H1 (cell line): ENCODE measurements around the gene GTF2H1. TPM values are rescaled to one million over a fixed set of nuclear protein-coding genes. Genes with fewer than 3 reads are reported as not detected.

Source experiments
- CTCF ChIA-PET: fragments of 300-600 bp; sonication (Branson Sonifier 250); formaldehyde crosslinking; loops from one replicate; lab custom pipeline; 2021; ENCODE audit not compliant: partially characterized antibody; lab: Charles Lee
- POLR2A ChIA-PET: fragments of 300-600 bp; sonication (Branson Sonifier 250); formaldehyde crosslinking; loops from one replicate; lab custom pipeline; 2021; ENCODE audit warnings: inconsistent platforms; ENCODE audit not compliant: partially characterized antibody; lab: Charles Lee
- DNase-seq, 2 experiments: peaks; one replicate each; pipeline versions ENCODE4 v3.0.0 to v3.0.0-alpha.2; 2010 to 2022; ENCODE audit warnings: low spot score in 2 of 2, low read depth in 1 of 2, mixed read lengths in 1 of 2
- FAIRE-seq: peaks from 2 replicates; lab custom pipeline; 2011; peaks lifted over from hg19 to GRCh38; lab: Jason Lieb, UNC
- H2AFZ ChIP-seq: 2 replicates; pipeline ENCODE4 v1.8.1; 2012; ENCODE audit warnings: low read length, inconsistent platforms
- H2AK5ac ChIP-seq: 2 replicates; pipeline ENCODE4 v1.6.1; 2013; ENCODE audit warnings: low read depth, low read length
- H2BK120ac ChIP-seq: replicated peaks from 2 replicates; pipeline ENCODE3; 2013; ENCODE audit warnings: low read depth, low read length, inconsistent platforms
- H2BK12ac ChIP-seq: 2 replicates; pipeline ENCODE4 v1.6.1; 2013; ENCODE audit warnings: low read depth, low read length
- H2BK15ac ChIP-seq: 2 replicates; pipeline ENCODE4 v1.6.1; 2013; ENCODE audit warnings: low read length
- H2BK20ac ChIP-seq: 2 replicates; pipeline ENCODE4 v1.6.1; 2013; ENCODE audit warnings: low read length
- H2BK5ac ChIP-seq: 2 replicates; pipeline ENCODE4 v1.6.1; 2013; ENCODE audit warnings: low read depth, low read length
- H3K14ac ChIP-seq: 2 replicates; pipeline ENCODE4 v1.6.1; 2013; ENCODE audit warnings: inconsistent platforms; ENCODE audit not compliant: insufficient read length
- H3K18ac ChIP-seq: 2 replicates; pipeline ENCODE4 v1.6.1; 2013; ENCODE audit warnings: low read length; ENCODE audit errors: extremely low read depth
- H3K23ac ChIP-seq: 2 replicates; pipeline ENCODE4 v1.6.1; 2013; ENCODE audit warnings: inconsistent platforms; ENCODE audit not compliant: insufficient read length
- H3K23me2 ChIP-seq: 2 replicates; pipeline ENCODE4 v1.6.1; 2013; ENCODE audit warnings: low read depth, low read length
- H3K27ac ChIP-seq: 2 replicates; pipeline ENCODE4 v1.6.1; 2011; ENCODE audit warnings: low read depth, low read length, inconsistent platforms
- H3K27me3 ChIP-seq, 4 experiments: replicated peaks in 1 of 4; 1 replicate in 1 of 4; 2 replicates in 3 of 4; pipeline versions ENCODE4 v1.6.1 to v1.8.1; 2011 to 2013; ENCODE audit warnings: low read length in 3 of 4, mild to moderate bottlenecking in 3 of 4, inconsistent platforms in 2 of 4, mixed read lengths in 2 of 4, moderate library complexity in 1 of 4; ENCODE audit not compliant: control insufficient read depth in 3 of 4, insufficient read depth in 3 of 4; ENCODE audit errors: extremely low read depth in 1 of 4
- H3K36me3 ChIP-seq, 4 experiments: 2 replicates each; pipeline versions ENCODE4 v1.6.1 to v1.8.1; 2011 to 2013; ENCODE audit warnings: mild to moderate bottlenecking in 4 of 4, low read length in 3 of 4, moderate library complexity in 2 of 4, control low read depth in 1 of 4, inconsistent platforms in 1 of 4; ENCODE audit not compliant: insufficient read depth in 4 of 4, control insufficient read depth in 2 of 4
- H3K4ac ChIP-seq: replicated peaks from 2 replicates; pipeline ENCODE3; 2013; ENCODE audit warnings: low read length, low read depth, mixed read lengths, inconsistent platforms; ENCODE audit not compliant: insufficient read length
- H3K4me1 ChIP-seq, 4 experiments: replicated peaks in 1 of 4; 1 replicate in 1 of 4; 2 replicates in 3 of 4; pipeline versions ENCODE4 v1.6.1 to v1.8.1; 2011 to 2013; ENCODE audit warnings: low read length in 3 of 4, inconsistent platforms in 2 of 4, mixed read lengths in 1 of 4; ENCODE audit not compliant: insufficient read depth in 4 of 4, control insufficient read depth in 3 of 4
- H3K4me2 ChIP-seq, 2 experiments: 2 replicates each; pipeline versions ENCODE4 v1.6.1 to v1.8.1; 2011 to 2013; ENCODE audit warnings: low read depth in 2 of 2, low read length in 2 of 2, control low read depth in 1 of 2, inconsistent platforms in 1 of 2, mild to moderate bottlenecking in 1 of 2; ENCODE audit not compliant: insufficient read depth in 1 of 2
- H3K4me3 ChIP-seq, 4 experiments: fragments of 200-600, 300-600 bp in 1 of 4; sonication (generic), shearing (Covaris generic), sonication (Bioruptor Twin) in 1 of 4; 2 replicates each; pipeline versions ENCODE4 v1.5.1 to v1.8.1; 2011 to 2016; ENCODE audit warnings: low read length in 4 of 4, low read depth in 3 of 4, control low read depth in 2 of 4, inconsistent platforms in 2 of 4, mild to moderate bottlenecking in 2 of 4, mixed read lengths in 1 of 4, moderate library complexity in 1 of 4; ENCODE audit not compliant: insufficient read depth in 2 of 4; ENCODE audit errors: extremely low read depth in 1 of 4
- H3K56ac ChIP-seq: replicated peaks from 2 replicates; pipeline ENCODE3; 2013; ENCODE audit warnings: low read depth, mild to moderate bottlenecking, mixed read lengths, low read length, inconsistent platforms; ENCODE audit not compliant: insufficient read length
- H3K79me1 ChIP-seq: 2 replicates; pipeline ENCODE4 v1.6.1; 2013; ENCODE audit warnings: low read depth, low read length, control low read depth
- H3K79me2 ChIP-seq, 2 experiments: 2 replicates each; pipeline versions ENCODE4 v1.6.1 to v1.8.1; 2012 to 2013; ENCODE audit warnings: low read length in 2 of 2, mild to moderate bottlenecking in 2 of 2, inconsistent platforms in 1 of 2; ENCODE audit not compliant: insufficient read depth in 2 of 2, control insufficient read depth in 1 of 2
- H3K9ac ChIP-seq, 4 experiments: replicated peaks in 1 of 4; 1 replicate in 1 of 4; 2 replicates in 3 of 4; pipeline versions ENCODE4 v1.6.1 to v1.8.1; 2011 to 2013; ENCODE audit warnings: low read depth in 3 of 4, low read length in 3 of 4, control low read depth in 2 of 4, mild to moderate bottlenecking in 2 of 4, moderate library complexity in 2 of 4, inconsistent platforms in 1 of 4; ENCODE audit errors: extremely low read depth in 1 of 4
- H3K9me3 ChIP-seq, 2 experiments: 2 replicates each; pipeline versions ENCODE4 v1.6.1 to v1.8.1; 2012 to 2013; ENCODE audit warnings: mild to moderate bottlenecking in 2 of 2, moderate library complexity in 2 of 2, control low read depth in 1 of 2, inconsistent platforms in 1 of 2, low read depth in 1 of 2, low read length in 1 of 2, mixed read lengths in 1 of 2; ENCODE audit not compliant: insufficient read depth in 2 of 2
- H4K20me1 ChIP-seq, 2 experiments: replicated peaks in 1 of 2; 2 replicates each; pipeline versions ENCODE3 to v1.8.1; 2011 to 2013; ENCODE audit warnings: inconsistent platforms in 2 of 2, low read length in 2 of 2, mild to moderate bottlenecking in 1 of 2; ENCODE audit not compliant: insufficient read depth in 2 of 2, control insufficient read depth in 1 of 2
- H4K5ac ChIP-seq: 2 replicates; pipeline ENCODE4 v1.6.1; 2013; ENCODE audit warnings: low read length, low read depth, mixed read lengths, inconsistent platforms; ENCODE audit not compliant: insufficient read length
- H4K8ac ChIP-seq: 2 replicates; pipeline ENCODE4 v1.8.0; 2013; ENCODE audit warnings: mild to moderate bottlenecking, moderate library complexity, low read length, inconsistent platforms; ENCODE audit not compliant: insufficient read depth; ENCODE audit errors: extremely low read depth
- H4K91ac ChIP-seq: replicated peaks from 2 replicates; pipeline ENCODE3; 2013; ENCODE audit warnings: low read length, mixed read lengths, inconsistent platforms; ENCODE audit not compliant: insufficient read length
- ASH2L ChIP-seq: fragments of 200-600, 300-600 bp; sonication (generic); IDR thresholded peaks from one replicate; pipeline ENCODE4 v1.7.1; 2017; ENCODE audit warnings: low read length
- BRCA1 ChIP-seq: IDR thresholded peaks from 2 replicates; pipeline ENCODE4 v1.6.1; 2012; ENCODE audit warnings: low read depth, low read length, improper control_type of control experiment
- CEBPB ChIP-seq: IDR thresholded peaks from 2 replicates; pipeline ENCODE4 v1.6.1; 2012; ENCODE audit warnings: low read depth, low read length
- CREB1 ChIP-seq: IDR thresholded peaks from 2 replicates; pipeline ENCODE4 v1.6.1; 2012; ENCODE audit warnings: inconsistent platforms
- EGR1 ChIP-seq: IDR thresholded peaks from 2 replicates; pipeline ENCODE4 v1.6.1; 2011; ENCODE audit warnings: low read depth, low read length, borderline replicate concordance
- EZH2 ChIP-seq: fragments of 200-600 bp; sonication (generic); IDR thresholded peaks from 2 replicates; pipeline ENCODE4 v1.7.1; 2012; ENCODE audit warnings: low read depth, mild to moderate bottlenecking, moderate library complexity, low read length, inconsistent platforms; ENCODE audit not compliant: severe bottlenecking
- GTF2F1 ChIP-seq: IDR thresholded peaks from 2 replicates; pipeline ENCODE4 v1.6.1; 2012; ENCODE audit warnings: low read depth, low read length, improper control_type of control experiment, borderline replicate concordance
- SAP30 ChIP-seq: fragments of 300-600 bp; sonication (generic); IDR thresholded peaks from 2 replicates; pipeline ENCODE4 v1.7.1; 2012; ENCODE audit warnings: low read length, moderate library complexity, mild to moderate bottlenecking, inconsistent platforms; ENCODE audit not compliant: insufficient read depth, insufficient replicate concordance
- SIRT6 ChIP-seq: IDR thresholded peaks from one replicate; pipeline ENCODE4 v1.7.1; 2012; ENCODE audit warnings: low read length, inconsistent platforms
- SRF ChIP-seq: IDR thresholded peaks from 2 replicates; pipeline ENCODE4 v1.6.1; 2011; ENCODE audit warnings: mild to moderate bottlenecking, low read depth, low read length, moderate library complexity
- TBP ChIP-seq: IDR thresholded peaks from 2 replicates; pipeline ENCODE4 v1.6.1; 2011; ENCODE audit warnings: low read depth, low read length, improper control_type of control experiment
- TCF12 ChIP-seq: IDR thresholded peaks from 2 replicates; pipeline ENCODE4 v1.6.1; 2011; ENCODE audit warnings: low read depth, mild to moderate bottlenecking, low read length
- ZNF274 ChIP-seq: IDR thresholded peaks from 2 replicates; pipeline ENCODE4 v1.7.0; 2012; ENCODE audit warnings: low read length, borderline replicate concordance; ENCODE audit errors: extremely low read depth
- WGBS, 2 experiments: shearing (Covaris generic) in 1 of 2; methylation state at CpG; one replicate each; pipeline versions ENCODE4 v1.1.6 to v1.1.7; 2013 to 2015; ENCODE audit warnings: low lambda C conversion rate in 2 of 2, mixed read lengths in 2 of 2, inconsistent platforms in 1 of 2, low coverage in 1 of 2, missing lambda C conversion rate in 1 of 2; ENCODE audit not compliant: insufficient replicate concordance in 2 of 2, insufficient coverage in 1 of 2, insufficient read length in 1 of 2; ENCODE audit errors: extremely low coverage in 1 of 2, missing lambda C conversion rate in 1 of 2; 5-methylcytosine and 5-hydroxymethylcytosine counted together
- polyA plus RNA-seq, 7 experiments: library from polyadenylated mRNA; depleted of rRNA in 3 of 7; stranded (reverse) in 5 of 7; unstranded in 2 of 7; fragments of >200 nt in 5 of 7; fragments of 200-250 nt in 2 of 7; gene quantifications; 1 replicate in 5 of 7; 2 replicates in 1 of 7; 4 replicates in 1 of 7; pipeline versions ENCODE4 v1.2.1 to v1.2.3, GENCODE V29; 2011 to 2013; ENCODE audit warnings: missing spikeins in 2 of 7, mixed read lengths in 2 of 7
- total RNA-seq: library from RNA; stranded (reverse); fragmentation: NEBNext Ultra II Directional; extraction: Animal tissue kit (Norgen Biotek cat#: 25700); gene quantifications from 2 replicates; pipeline ENCODE4 v1.2.1, GENCODE V29; 2021
- TF ChIP-seq, protein P1 (sequence below): IDR thresholded peaks from 2 replicates; pipeline ENCODE4 v1.6.1; 2011; ENCODE audit warnings: low read length, improper control_type of control experiment

The GTF2H1 gene
- total and polyA plus RNA-seq, 2 of the 8 experiments (the other 6 are each of a cell fraction or from before 2014, with no cell fraction given) = 9.1 to 26.3 TPM

DNA sequence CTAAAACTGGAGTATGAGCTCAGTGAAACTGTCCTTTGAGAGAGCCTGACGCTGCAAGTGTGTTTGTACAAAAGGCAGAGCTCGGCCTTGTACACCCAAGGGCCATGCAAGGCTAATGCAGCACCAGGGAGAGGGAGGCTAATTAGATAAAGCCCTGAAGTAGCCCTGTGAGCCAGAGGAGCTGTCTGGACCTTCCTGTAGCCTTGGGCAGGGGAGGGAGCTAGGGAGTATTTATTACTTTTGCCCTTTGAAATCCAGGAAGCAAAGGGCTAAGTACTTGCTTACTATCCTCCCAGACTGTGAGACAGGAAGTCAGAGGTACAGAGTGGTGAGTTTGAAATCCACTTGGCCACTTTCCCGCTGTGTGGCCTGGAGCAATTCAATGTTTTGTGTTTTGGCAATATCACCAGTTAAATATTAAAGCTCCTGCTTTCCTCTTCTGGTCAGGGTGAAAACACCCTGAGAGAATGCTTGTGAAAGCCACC lies 61.8 kb downstream of the GTF2H1 start:
- peak overlapping the region; percentile 41; the same call in 1 of the 2 replicates for H2AFZ ChIP-seq
- no peak overlapping the region for H2BK5ac ChIP-seq
- no peak overlapping the region for H3K4ac ChIP-seq
- H3K14ac ChIP-seq = no peak overlapping the region
- no peaks in the 10 kb centered on the region for H3K79me2 ChIP-seq
- no peaks in the 10 kb centered on the region for H3K36me3 ChIP-seq
- no peak overlapping the region for H2BK15ac ChIP-seq
- no peak overlapping the region for H2BK120ac ChIP-seq
- H3K18ac ChIP-seq = no peak overlapping the region
- ChIA-PET CTCF (interaction anchor here (0.9 to 2.7 kb wide), 4 partner anchors 11 to 278 kb away, joined by 3 to 11 read pairs (median 4); partner anchors contain the start of gene LDHA), POLR2A (interaction anchor here (0.6 to 2.7 kb wide), 5 partner anchors 10 to 455 kb away, joined by 3 to 26 read pairs (median 4); partner anchors contain the start of genes LDHA and TSG101)
- H4K5ac ChIP-seq = no peak overlapping the region
- no peak for DNase-seq
- H3K9ac ChIP-seq = no peak overlapping the region
- no peaks in the 10 kb centered on the region for H4K20me1 ChIP-seq
- no peak overlapping the region for H4K91ac ChIP-seq
- H2AK5ac ChIP-seq = no peak overlapping the region
- no peak for FAIRE-seq
- no peaks in the 10 kb centered on the region for H3K79me1 ChIP-seq
- no peak overlapping the region for H3K4me3 ChIP-seq
- peaks cover 0 to 7% (median 3%) of the 10 kb centered on the region in 4 experiments; a peak in 1 of 7 replicates for H3K4me1 ChIP-seq
- H3K9me3 ChIP-seq = no peaks in the 10 kb centered on the region
- no peak overlapping the region for H2BK20ac ChIP-seq
- no peak overlapping the region for H2BK12ac ChIP-seq
- H3K56ac ChIP-seq = no peak overlapping the region
- no peaks in the 10 kb centered on the region for H3K27me3 ChIP-seq
- H3K4me2 ChIP-seq = no peak overlapping the region
- no peaks in the 10 kb centered on the region for H3K23me2 ChIP-seq
- no peak overlapping the region for H4K8ac ChIP-seq
- H3K27ac ChIP-seq = no peak overlapping the region
- WGBS, 2 experiments = 97% methylated on average over 3 of the region's 3 CpGs; no CpG with 5 or more reads in 1 of the 2 experiments
- H3K23ac ChIP-seq = no peak overlapping the region
- TF ChIP-seq CREB1 = no peak
- no peak for TF ChIP-seq TCF12
- no peak for TF ChIP-seq SRF
- TF ChIP-seq EGR1 = no peak
- no peak for TF ChIP-seq EZH2
- TF ChIP-seq TBP = no peak
- no peak for TF ChIP-seq GTF2F1
- TF ChIP-seq, protein P1, sequence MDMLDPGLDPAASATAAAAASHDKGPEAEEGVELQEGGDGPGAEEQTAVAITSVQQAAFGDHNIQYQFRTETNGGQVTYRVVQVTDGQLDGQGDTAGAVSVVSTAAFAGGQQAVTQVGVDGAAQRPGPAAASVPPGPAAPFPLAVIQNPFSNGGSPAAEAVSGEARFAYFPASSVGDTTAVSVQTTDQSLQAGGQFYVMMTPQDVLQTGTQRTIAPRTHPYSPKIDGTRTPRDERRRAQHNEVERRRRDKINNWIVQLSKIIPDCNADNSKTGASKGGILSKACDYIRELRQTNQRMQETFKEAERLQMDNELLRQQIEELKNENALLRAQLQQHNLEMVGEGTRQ = no peak
- no peak for TF ChIP-seq SAP30
- no peak for TF ChIP-seq BRCA1
- no peak for TF ChIP-seq CEBPB
- TF ChIP-seq SIRT6 = no peak
- no peak for TF ChIP-seq ASH2L
- TF ChIP-seq ZNF274 = no peak
